ENCODE measurements around the gene HEY2.

DNA sequence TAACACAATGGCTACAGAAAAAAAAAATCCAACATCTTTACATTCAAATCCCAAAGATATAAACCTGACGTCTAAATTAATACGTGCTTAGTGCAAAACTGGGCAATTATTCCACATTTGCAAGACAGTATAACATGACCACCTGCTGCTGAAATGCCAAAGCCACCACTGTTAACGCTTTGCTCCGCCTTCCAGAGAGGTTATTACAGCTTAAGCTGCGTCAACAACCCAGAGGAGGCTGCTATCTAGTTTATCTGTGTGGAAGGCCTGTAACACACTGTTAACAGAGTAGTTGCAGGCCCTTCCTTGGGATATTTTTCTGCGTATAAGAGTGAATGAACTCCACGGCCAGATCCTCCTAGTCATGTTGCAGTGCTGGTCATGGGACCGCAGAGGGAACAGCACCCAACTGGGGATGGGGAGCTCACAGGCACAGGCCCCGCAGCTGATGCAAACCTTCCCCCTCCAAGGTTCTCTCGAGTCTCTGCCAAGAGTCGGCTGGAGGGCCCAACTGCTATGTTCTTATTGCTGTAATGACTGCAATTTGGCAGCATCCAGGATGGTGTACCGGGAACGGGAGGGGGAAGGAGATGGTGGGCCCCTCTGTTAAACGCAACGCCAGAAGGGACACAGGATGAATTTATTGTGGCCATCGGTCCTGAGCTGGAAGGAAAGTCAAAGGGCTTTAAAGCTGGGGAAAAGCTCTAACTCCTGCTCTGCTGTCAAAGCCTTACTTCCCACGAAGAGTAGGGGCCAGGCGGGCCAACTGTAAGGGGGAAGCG is 40.3 kb downstream of the HEY2 start:
- TF ChIP-seq, protein P1, sequence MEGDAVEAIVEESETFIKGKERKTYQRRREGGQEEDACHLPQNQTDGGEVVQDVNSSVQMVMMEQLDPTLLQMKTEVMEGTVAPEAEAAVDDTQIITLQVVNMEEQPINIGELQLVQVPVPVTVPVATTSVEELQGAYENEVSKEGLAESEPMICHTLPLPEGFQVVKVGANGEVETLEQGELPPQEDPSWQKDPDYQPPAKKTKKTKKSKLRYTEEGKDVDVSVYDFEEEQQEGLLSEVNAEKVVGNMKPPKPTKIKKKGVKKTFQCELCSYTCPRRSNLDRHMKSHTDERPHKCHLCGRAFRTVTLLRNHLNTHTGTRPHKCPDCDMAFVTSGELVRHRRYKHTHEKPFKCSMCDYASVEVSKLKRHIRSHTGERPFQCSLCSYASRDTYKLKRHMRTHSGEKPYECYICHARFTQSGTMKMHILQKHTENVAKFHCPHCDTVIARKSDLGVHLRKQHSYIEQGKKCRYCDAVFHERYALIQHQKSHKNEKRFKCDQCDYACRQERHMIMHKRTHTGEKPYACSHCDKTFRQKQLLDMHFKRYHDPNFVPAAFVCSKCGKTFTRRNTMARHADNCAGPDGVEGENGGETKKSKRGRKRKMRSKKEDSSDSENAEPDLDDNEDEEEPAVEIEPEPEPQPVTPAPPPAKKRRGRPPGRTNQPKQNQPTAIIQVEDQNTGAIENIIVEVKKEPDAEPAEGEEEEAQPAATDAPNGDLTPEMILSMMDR (IDR thresholded peaks at IDR 0.05; ENCODE audit: extremely low read depth in 1 of 2, insufficient read depth in 1 of 2, low read depth in 1 of 2, low read length in 2 of 2), result no peak
- no peak for TF ChIP-seq POLR2A (IDR thresholded peaks at IDR 0.05; ENCODE audit: low read depth, low read length)

Measured in endothelial cell of umbilical vein (primary cell).